Measurements from ENCODE around the gene KNOP1. TPM values are rescaled to one million over a fixed set of nuclear protein-coding genes. Genes with fewer than 3 reads are reported as not detected.

Gene KNOP1
- total and polyA plus RNA-seq, 2 donors (not counting 3 experiments of a cell fraction or from before 2014, with no cell fraction given) = 6.7 to 33.5 TPM

DNA sequence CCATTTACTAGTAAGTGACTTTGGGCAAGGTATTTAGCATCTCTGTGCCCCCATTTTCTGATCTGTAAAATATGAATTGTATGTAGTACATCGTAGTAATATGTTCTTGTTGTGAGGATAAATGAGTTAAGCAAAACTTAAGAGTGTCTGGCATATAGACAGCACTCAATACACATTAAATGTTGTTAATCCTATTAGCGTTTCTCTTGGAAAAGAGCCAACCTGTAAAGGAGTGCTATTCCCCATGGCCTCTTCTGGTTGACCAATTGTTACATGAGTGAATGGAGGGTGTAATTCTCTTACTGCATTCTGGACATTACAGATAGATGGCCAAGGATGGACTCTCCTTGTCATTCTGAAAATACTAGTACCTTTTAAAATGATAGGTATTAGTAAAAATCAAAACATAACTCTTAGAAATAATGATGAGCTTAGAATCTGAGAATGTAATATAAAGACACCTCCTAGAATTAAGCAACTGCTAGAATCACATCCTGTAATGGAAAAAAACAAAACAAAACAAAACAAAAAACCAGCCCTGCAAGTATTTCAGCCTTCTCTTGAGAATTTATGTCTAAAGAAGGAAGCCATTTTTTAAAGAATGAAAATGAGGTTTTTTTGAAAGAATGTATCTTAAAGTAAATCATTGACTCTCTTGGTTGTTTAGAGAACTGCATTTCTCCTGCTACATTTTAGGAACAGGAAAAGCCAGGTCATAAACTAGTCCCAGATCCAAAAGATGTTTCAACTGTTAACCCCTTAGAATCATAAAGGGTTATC is 30.6 kb upstream of the KNOP1 start:
- Histone ChIP-seq H3K27me3 (ENCODE audit: control insufficient read depth in 2 of 2, insufficient read depth in 2 of 2, low read length in 2 of 2) (no peaks in the 10 kb centered on the region), H3K27ac (ENCODE audit: insufficient read depth, low read depth, low read length) (no peak overlapping the region), H3K9me3 (replicated peaks; ENCODE audit: control insufficient read depth, insufficient read depth, low read length) (no peaks in the 10 kb centered on the region), H3K36me3 (ENCODE audit: control insufficient read depth in 2 of 2, extremely low read depth in 1 of 2, insufficient read depth in 2 of 2, low read length in 2 of 2) (no peaks in the 10 kb centered on the region), H3K4me1 (ENCODE audit: control insufficient read depth, extremely low read depth, insufficient read depth, low read length) (peaks cover 15% of the 10 kb centered on the region), H3K79me2 (ENCODE audit: control insufficient read depth, insufficient read depth, low read length) (no peaks in the 10 kb centered on the region), H3K9me1 (replicated peaks; ENCODE audit: control insufficient read depth, extremely low read depth, insufficient read depth, low read length) (no peaks in the 10 kb centered on the region), H3K4me2 (ENCODE audit: insufficient read depth, low read length) (no peak overlapping the region), H4K20me1 (replicated peaks; ENCODE audit: control insufficient read depth, extremely low read depth, insufficient read depth, low read length) (no peaks in the 10 kb centered on the region), H3K4me3 (replicated peaks in 1 of 3; ENCODE audit: insufficient read depth in 1 of 3, low read depth in 1 of 3, low read length in 3 of 3) (no peak overlapping the region), H3K9ac (replicated peaks; ENCODE audit: extremely low read depth, insufficient read depth, low read length) (no peak overlapping the region), H2AFZ (ENCODE audit: low read depth, low read length) (no peak overlapping the region)
- dilution Hi-C loops (cut with MboI; ENCODE audit: extremely low pct_ligation_motif_present, low sequenced_read_pairs) = no loop called here
- FAIRE-seq (no peak), DNase-seq (ENCODE audit: low read depth, low spot score) (peak; percentile 12)
- intact Hi-C loops (cut with micrococcal nuclease) = no loop called here
- BruUV-seq (replicated peaks) = no TSS peak
- CTCF ChIA-PET = interaction anchor here (1.2 kb wide), 1 partner anchor 19 kb away, joined by 5 read pairs; no protein-coding TSS in a partner anchor
- no peak for TF ChIP-seq FOS (IDR thresholded peaks at IDR 0.05; ENCODE audit: borderline replicate concordance, insufficient read depth, low read length)
- POLR2A ChIA-PET = interaction anchor here (0.7 kb wide), 1 partner anchor 109 kb away, joined by 3 read pairs; no protein-coding TSS in a partner anchor

DNA sequence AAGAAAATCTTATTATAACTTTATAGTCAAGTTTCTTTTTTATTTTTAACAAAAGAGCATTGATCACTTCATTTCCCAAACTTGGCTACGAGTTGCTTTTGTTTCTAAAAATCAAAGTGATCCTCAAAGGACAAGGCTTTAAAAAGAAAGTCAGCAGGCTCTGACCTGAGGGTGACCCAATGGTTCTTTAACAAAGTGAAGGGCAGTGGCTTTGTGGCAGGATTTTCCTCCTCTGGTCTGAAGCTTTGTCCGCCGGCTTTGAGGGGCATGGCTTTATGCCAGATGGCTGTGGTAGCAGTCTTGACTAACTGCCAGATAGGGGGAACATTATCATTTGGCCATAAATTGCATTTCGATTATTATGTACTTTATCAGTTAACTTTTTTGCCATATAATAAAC is 28.5 kb upstream of the KNOP1 start:
- intact Hi-C loops (cut with micrococcal nuclease) = no loop called here
- Histone ChIP-seq H3K79me2 (ENCODE audit: control insufficient read depth, insufficient read depth, low read length) (no peaks in the 10 kb centered on the region), H3K9me3 (replicated peaks; ENCODE audit: control insufficient read depth, insufficient read depth, low read length) (no peaks in the 10 kb centered on the region), H3K4me2 (ENCODE audit: insufficient read depth, low read length) (no peak overlapping the region), H3K4me1 (ENCODE audit: control insufficient read depth, extremely low read depth, insufficient read depth, low read length) (peaks cover 7% of the 10 kb centered on the region), H3K27ac (ENCODE audit: insufficient read depth, low read depth, low read length) (no peak overlapping the region), H3K27me3 (ENCODE audit: control insufficient read depth in 2 of 2, insufficient read depth in 2 of 2, low read length in 2 of 2) (no peaks in the 10 kb centered on the region), H3K4me3 (replicated peaks in 1 of 3; ENCODE audit: insufficient read depth in 1 of 3, low read depth in 1 of 3, low read length in 3 of 3) (no peak overlapping the region), H3K9me1 (replicated peaks; ENCODE audit: control insufficient read depth, extremely low read depth, insufficient read depth, low read length) (no peaks in the 10 kb centered on the region), H3K9ac (replicated peaks; ENCODE audit: extremely low read depth, insufficient read depth, low read length) (no peak overlapping the region), H4K20me1 (replicated peaks; ENCODE audit: control insufficient read depth, extremely low read depth, insufficient read depth, low read length) (no peaks in the 10 kb centered on the region), H3K36me3 (ENCODE audit: control insufficient read depth in 2 of 2, extremely low read depth in 1 of 2, insufficient read depth in 2 of 2, low read length in 2 of 2) (no peaks in the 10 kb centered on the region), H2AFZ (ENCODE audit: low read depth, low read length) (no peak overlapping the region)
- peak; percentile 51 for DNase-seq (ENCODE audit: low read depth, low spot score)
- POLR2A ChIA-PET = no interaction called here
- dilution Hi-C loops (cut with MboI; ENCODE audit: extremely low pct_ligation_motif_present, low sequenced_read_pairs) = no loop called here
- FAIRE-seq = peak; percentile 72
- CTCF ChIA-PET = interaction anchor here (1.0 kb wide), 1 partner anchor 8 kb away, joined by 4 read pairs; no protein-coding TSS in a partner anchor
- no TSS peak for BruUV-seq (replicated peaks)
- no peak for TF ChIP-seq MAX (IDR thresholded peaks at IDR 0.05; ENCODE audit: insufficient read depth, insufficient read length)
- TF ChIP-seq EZH2 (IDR thresholded peaks at IDR 0.05; ENCODE audit: borderline replicate concordance, low read depth, low read length, severe bottlenecking) = no peak
- no peak for TF ChIP-seq POLR2A (IDR thresholded peaks at IDR 0.05; ENCODE audit: low read depth, low read length)
- no peak for TF ChIP-seq JUN (IDR thresholded peaks at IDR 0.05; ENCODE audit: borderline replicate concordance, insufficient read depth, insufficient read length, low read depth)
- TF ChIP-seq GATA2 (IDR thresholded peaks at IDR 0.05; ENCODE audit: insufficient read depth, insufficient read length, low read depth, low read length) = no peak
- no peak for TF ChIP-seq CTCF (IDR thresholded peaks at IDR 0.05; ENCODE audit: extremely low read depth in 1 of 2, insufficient read depth in 1 of 2, low read depth in 1 of 2, low read length in 2 of 2)
- no peak for TF ChIP-seq MYC (IDR thresholded peaks at IDR 0.05; ENCODE audit: low read depth, low read length)
- no peak for TF ChIP-seq POLR2AphosphoS5 (IDR thresholded peaks at IDR 0.05; ENCODE audit: insufficient read depth, low read depth, low read length)
- TF ChIP-seq FOS (IDR thresholded peaks at IDR 0.05; ENCODE audit: borderline replicate concordance, insufficient read depth, low read length) = no peak

Measured in endothelial cell of umbilical vein (primary cell).